ENCODE measurements around the gene PTDSS2.
A peak's percentile ranks its signal among the peaks of the same experiment; 100 is the strongest.

PTDSS2 gene

GRCh38 chr11:496834-497564, 46.9 kb downstream of the PTDSS2 start:
- no peak overlapping the region for H2BK15ac ChIP-seq (ENCODE audit: low read depth, poor library complexity, severe bottlenecking)
- no peak overlapping the region for H3K4ac ChIP-seq (ENCODE audit: low read depth in 1 of 2, low read length in 2 of 2)
- H3K4me1 ChIP-seq (ENCODE audit: control insufficient read depth, insufficient read depth, low read depth, low read length): peaks cover 17% of the 10 kb centered on the region
- no peaks in the 10 kb centered on the region for H3K27me3 ChIP-seq (ENCODE audit: control insufficient read depth in 1 of 2, insufficient read depth in 1 of 2, low read length in 2 of 2)
- no peak overlapping the region for H3K14ac ChIP-seq (ENCODE audit: low read length in 2 of 2)
- H4K91ac ChIP-seq (ENCODE audit: low read length): no peak overlapping the region
- no peak overlapping the region for H2BK12ac ChIP-seq (ENCODE audit: low read length in 2 of 2)
- H3K9ac ChIP-seq (ENCODE audit: low read length): no peak overlapping the region
- no peak overlapping the region for H3K4me2 ChIP-seq (ENCODE audit: low read length, poor library complexity, severe bottlenecking)
- H4K8ac ChIP-seq (ENCODE audit: low read length): no peak overlapping the region
- H2BK120ac ChIP-seq (ENCODE audit: low read depth, low read length): no peak overlapping the region
- 96% methylated on average over 34 of the region's 34 CpGs for WGBS
- no peaks in the 10 kb centered on the region for H3K9me3 ChIP-seq (ENCODE audit: control insufficient read depth, low read length)
- H3K36me3 ChIP-seq (ENCODE audit: control insufficient read depth in 1 of 2, insufficient read depth in 2 of 2, low read depth in 1 of 2, low read length in 2 of 2): peaks cover 87 to 88% of the 10 kb centered on the region in 2 experiments
- no peak overlapping the region for H3K27ac ChIP-seq (ENCODE audit: low read length, poor library complexity, severe bottlenecking)
- H3K23ac ChIP-seq (ENCODE audit: low read length in 2 of 2): no peak overlapping the region
- H2AFZ ChIP-seq (ENCODE audit: low read depth, low read length): no peak overlapping the region
- no peak overlapping the region for H3K18ac ChIP-seq (ENCODE audit: low read depth in 1 of 2, low read length in 2 of 2)
- DNase-seq: no peak
- H2AK5ac ChIP-seq (ENCODE audit: low read length, severe bottlenecking): no peak overlapping the region
- peaks cover 37% of the 10 kb centered on the region for H3K79me1 ChIP-seq (replicated peaks; ENCODE audit: low read length, poor library complexity, severe bottlenecking)
- no peak overlapping the region for H3K4me3 ChIP-seq (ENCODE audit: insufficient read depth in 1 of 2, low read depth in 1 of 2, low read length in 2 of 2)
- no peak overlapping the region for H2BK5ac ChIP-seq (ENCODE audit: low read depth, low read length, poor library complexity, severe bottlenecking)

- no peak overlapping the region for H2BK12ac ChIP-seq (ENCODE audit: low read length in 2 of 2)
- H3K36me3 ChIP-seq (ENCODE audit: control insufficient read depth in 1 of 2, insufficient read depth in 2 of 2, low read depth in 1 of 2, low read length in 2 of 2): peaks cover 89 to 92% of the 10 kb centered on the region in 2 experiments
- no peaks in the 10 kb centered on the region for H3K27me3 ChIP-seq (ENCODE audit: control insufficient read depth in 1 of 2, insufficient read depth in 1 of 2, low read length in 2 of 2)
- no peak overlapping the region for H2BK120ac ChIP-seq (ENCODE audit: low read depth, low read length)
- peak overlapping the region; percentile 63 for H4K91ac ChIP-seq (ENCODE audit: low read length)
- no peak overlapping the region for H3K14ac ChIP-seq (ENCODE audit: low read length in 2 of 2)
- H3K27ac ChIP-seq (ENCODE audit: low read length, poor library complexity, severe bottlenecking): no peak overlapping the region
- H2AK5ac ChIP-seq (ENCODE audit: low read length, severe bottlenecking): no peak overlapping the region
- no peak overlapping the region for H3K4me3 ChIP-seq (ENCODE audit: insufficient read depth in 1 of 2, low read depth in 1 of 2, low read length in 2 of 2)
- no peak overlapping the region for H2BK15ac ChIP-seq (ENCODE audit: low read depth, poor library complexity, severe bottlenecking)
- H3K18ac ChIP-seq (ENCODE audit: low read depth in 1 of 2, low read length in 2 of 2): no peak overlapping the region
- no peak overlapping the region for H2BK5ac ChIP-seq (ENCODE audit: low read depth, low read length, poor library complexity, severe bottlenecking)
- DNase-seq: no peak
- H3K23ac ChIP-seq (ENCODE audit: low read length in 2 of 2): no peak overlapping the region
- H3K4me2 ChIP-seq (ENCODE audit: low read length, poor library complexity, severe bottlenecking): no peak overlapping the region
- no peak overlapping the region for H2AFZ ChIP-seq (ENCODE audit: low read depth, low read length)
- no peaks in the 10 kb centered on the region for H3K9me3 ChIP-seq (ENCODE audit: control insufficient read depth, low read length)
- H3K79me1 ChIP-seq (replicated peaks; ENCODE audit: low read length, poor library complexity, severe bottlenecking): peaks cover 44% of the 10 kb centered on the region
- H3K9ac ChIP-seq (ENCODE audit: low read length): no peak overlapping the region
- peaks cover 18% of the 10 kb centered on the region for H3K4me1 ChIP-seq (ENCODE audit: control insufficient read depth, insufficient read depth, low read depth, low read length)
- 97% methylated on average over 31 of the region's 31 CpGs for WGBS
- H3K4ac ChIP-seq (ENCODE audit: low read depth in 1 of 2, low read length in 2 of 2): no peak overlapping the region
- no peak overlapping the region for H4K8ac ChIP-seq (ENCODE audit: low read length)
Observed at GRCh38 chr11:497565-498296, 47.7 kb downstream of the PTDSS2 start.

GRCh38 chr11:498297-499181, 48.5 kb downstream of the PTDSS2 start:
- no peak overlapping the region for H2BK5ac ChIP-seq (ENCODE audit: low read depth, low read length, poor library complexity, severe bottlenecking)
- H2BK120ac ChIP-seq (ENCODE audit: low read depth, low read length): no peak overlapping the region
- H3K4me3 ChIP-seq (ENCODE audit: insufficient read depth in 1 of 2, low read depth in 1 of 2, low read length in 2 of 2): no peak overlapping the region
- no peak overlapping the region for H3K4ac ChIP-seq (ENCODE audit: low read depth in 1 of 2, low read length in 2 of 2)
- H3K27ac ChIP-seq (ENCODE audit: low read length, poor library complexity, severe bottlenecking): no peak overlapping the region
- no peaks in the 10 kb centered on the region for H3K9me3 ChIP-seq (ENCODE audit: control insufficient read depth, low read length)
- no peak for DNase-seq
- H3K4me1 ChIP-seq (ENCODE audit: control insufficient read depth, insufficient read depth, low read depth, low read length): peaks cover 16% of the 10 kb centered on the region
- H3K27me3 ChIP-seq (ENCODE audit: control insufficient read depth in 1 of 2, insufficient read depth in 1 of 2, low read length in 2 of 2): no peaks in the 10 kb centered on the region
- no peak overlapping the region for H2BK12ac ChIP-seq (ENCODE audit: low read length in 2 of 2)
- H3K18ac ChIP-seq (ENCODE audit: low read depth in 1 of 2, low read length in 2 of 2): no peak overlapping the region
- H3K9ac ChIP-seq (ENCODE audit: low read length): no peak overlapping the region
- no peak overlapping the region for H4K8ac ChIP-seq (ENCODE audit: low read length)
- no peak overlapping the region for H3K14ac ChIP-seq (ENCODE audit: low read length in 2 of 2)
- H3K23ac ChIP-seq (ENCODE audit: low read length in 2 of 2): no peak overlapping the region
- H3K36me3 ChIP-seq (ENCODE audit: control insufficient read depth in 1 of 2, insufficient read depth in 2 of 2, low read depth in 1 of 2, low read length in 2 of 2): peaks cover 83 to 93% of the 10 kb centered on the region in 2 experiments
- 98% methylated on average over 39 of the region's 39 CpGs for WGBS
- no peak overlapping the region for H2AK5ac ChIP-seq (ENCODE audit: low read length, severe bottlenecking)
- H3K79me1 ChIP-seq (replicated peaks; ENCODE audit: low read length, poor library complexity, severe bottlenecking): peaks cover 47% of the 10 kb centered on the region
- H4K91ac ChIP-seq (ENCODE audit: low read length): no peak overlapping the region
- no peak overlapping the region for H2BK15ac ChIP-seq (ENCODE audit: low read depth, poor library complexity, severe bottlenecking)
- no peak overlapping the region for H3K4me2 ChIP-seq (ENCODE audit: low read length, poor library complexity, severe bottlenecking)
- no peak overlapping the region for H2AFZ ChIP-seq (ENCODE audit: low read depth, low read length)
